IMR-90 (cell line): ENCODE measurements around the gene ADAM12. TPM values are rescaled to one million over a fixed set of nuclear protein-coding genes. Genes with fewer than 3 reads are reported as not detected.

ENCODE experiments used
- ATAC-seq: fragments of 200-7000 bp; cut with Tn5 transposase; 2 replicates; pipeline ENCODE4 v1.9.1; 2020; ENCODE audit warnings: low read depth, mild to moderate bottlenecking, moderate library complexity
- BruUV-seq: library from RNA; stranded (reverse); fragments of 400-500 nt; replicated peaks from 2 replicates; lab custom pipeline; 2021; lab: Mats Ljungman, UMichigan
- CTCF ChIA-PET: fragments of 300-600 bp; formaldehyde crosslinking; extraction: SDS; loops from one replicate; lab custom pipeline; 2021; ENCODE audit warnings: antibody characterized with exemption; lab: Yijun Ruan, JAX
- POLR2A ChIA-PET: fragments of 300-600 bp; sonication (Branson Sonifier 250); formaldehyde crosslinking; loops from one replicate; lab custom pipeline; 2022; ENCODE audit warnings: antibody characterized with exemption; ENCODE audit not compliant: unreplicated experiment; lab: Charles Lee
- DNase-seq: peaks from one replicate; pipeline ENCODE4 v3.0.0; 2013
- H2AFZ ChIP-seq: replicated peaks from 2 replicates; pipeline ENCODE3; 2013; ENCODE audit warnings: low read length, mild to moderate bottlenecking; ENCODE audit not compliant: poor library complexity
- H2AK5ac ChIP-seq: 2 replicates; pipeline ENCODE4 v1.6.1; 2013; ENCODE audit warnings: low read depth, low read length, inconsistent platforms
- H2AK9ac ChIP-seq: replicated peaks from 2 replicates; pipeline ENCODE3; 2013; ENCODE audit warnings: mild to moderate bottlenecking, low read depth, low read length, moderate library complexity; ENCODE audit not compliant: poor library complexity
- H2BK120ac ChIP-seq: 2 replicates; pipeline ENCODE4 v1.6.1; 2013; ENCODE audit warnings: low read depth, low read length, inconsistent platforms
- H2BK15ac ChIP-seq: 3 replicates; pipeline ENCODE4 v1.6.1; 2013; ENCODE audit warnings: low read depth, low read length, inconsistent platforms
- H2BK20ac ChIP-seq: 2 replicates; pipeline ENCODE4 v1.6.1; 2013; ENCODE audit warnings: low read depth, mild to moderate bottlenecking, inconsistent platforms, low read length, moderate library complexity
- H2BK5ac ChIP-seq: 2 replicates; pipeline ENCODE4 v1.6.1; 2013; ENCODE audit warnings: mild to moderate bottlenecking, low read depth, low read length, inconsistent platforms; ENCODE audit not compliant: poor library complexity, severe bottlenecking
- H3K14ac ChIP-seq: replicated peaks from 2 replicates; pipeline ENCODE4 v1.6.1; 2013; ENCODE audit warnings: low read depth, low read length, inconsistent platforms
- H3K18ac ChIP-seq: 2 replicates; pipeline ENCODE4 v1.6.1; 2013; ENCODE audit warnings: low read depth, low read length, control low read depth
- H3K23ac ChIP-seq: 2 replicates; pipeline ENCODE4 v1.6.1; 2013; ENCODE audit warnings: low read depth, low read length, inconsistent platforms
- H3K27ac ChIP-seq: 2 replicates; pipeline ENCODE4 v1.5.1; 2013; ENCODE audit warnings: mild to moderate bottlenecking, control low read depth, low read length; ENCODE audit not compliant: insufficient read depth
- H3K27me3 ChIP-seq: 2 replicates; pipeline ENCODE4 v1.6.1; 2013; ENCODE audit warnings: low read length; ENCODE audit not compliant: control insufficient read depth, insufficient read depth
- H3K36me3 ChIP-seq: 2 replicates; pipeline ENCODE4 v1.6.1; 2013; ENCODE audit warnings: low read length, mixed read lengths; ENCODE audit not compliant: control insufficient read depth, insufficient read depth
- H3K4ac ChIP-seq: 2 replicates; pipeline ENCODE4 v1.6.1; 2013; ENCODE audit warnings: low read depth, low read length, inconsistent platforms
- H3K4me1 ChIP-seq: 2 replicates; pipeline ENCODE4 v1.6.1; 2013; ENCODE audit warnings: low read length, mixed read lengths; ENCODE audit not compliant: control insufficient read depth, insufficient read depth
- H3K4me2 ChIP-seq: 2 replicates; pipeline ENCODE4 v1.6.1; 2013; ENCODE audit warnings: low read depth, mild to moderate bottlenecking, control low read depth, low read length, moderate library complexity
- H3K4me3 ChIP-seq: 2 replicates; pipeline ENCODE4 v1.5.1; 2013; ENCODE audit warnings: low read depth, mild to moderate bottlenecking, control low read depth, low read length, moderate library complexity; ENCODE audit not compliant: insufficient read depth
- H3K56ac ChIP-seq: 2 replicates; pipeline ENCODE4 v1.6.1; 2013; ENCODE audit warnings: low read length, inconsistent platforms; ENCODE audit not compliant: insufficient read depth; ENCODE audit errors: extremely low read depth
- H3K79me1 ChIP-seq, 2 experiments: 2 replicates each; pipeline ENCODE4 v1.6.1; 2013; ENCODE audit warnings: low read length in 2 of 2, inconsistent platforms in 1 of 2, low read depth in 1 of 2
- H3K9ac ChIP-seq: 2 replicates; pipeline ENCODE4 v1.6.1; 2013; ENCODE audit warnings: low read depth, low read length, control low read depth
- H3K9me1 ChIP-seq: 2 replicates; pipeline ENCODE4 v1.6.1; 2013; ENCODE audit warnings: low read length, inconsistent platforms; ENCODE audit not compliant: insufficient read depth
- H3K9me3 ChIP-seq: 2 replicates; pipeline ENCODE4 v1.6.1; 2013; ENCODE audit warnings: low read length; ENCODE audit not compliant: control insufficient read depth, insufficient read depth
- H4K20me1 ChIP-seq: 2 replicates; pipeline ENCODE4 v1.6.1; 2013; ENCODE audit warnings: low read length, inconsistent platforms; ENCODE audit not compliant: insufficient read depth
- H4K5ac ChIP-seq: 2 replicates; pipeline ENCODE4 v1.6.1; 2013; ENCODE audit warnings: mild to moderate bottlenecking, low read depth, low read length, control low read depth
- H4K8ac ChIP-seq, 2 experiments: 2 replicates each; pipeline ENCODE4 v1.6.1; 2013; ENCODE audit warnings: low read depth in 2 of 2, low read length in 2 of 2, control low read depth in 1 of 2, inconsistent platforms in 1 of 2
- H4K91ac ChIP-seq: 2 replicates; pipeline ENCODE4 v1.6.1; 2013; ENCODE audit warnings: low read depth, low read length, inconsistent platforms; ENCODE audit not compliant: insufficient read depth
- CHD1 ChIP-seq: IDR thresholded peaks from 2 replicates; pipeline ENCODE4 v1.6.1; 2012; ENCODE audit warnings: low read depth, low read length, improper control_type of control experiment
- MAFK ChIP-seq: IDR thresholded peaks from 2 replicates; pipeline ENCODE4 v1.6.1; 2012; ENCODE audit warnings: low read depth, low read length, improper control_type of control experiment
- WGBS, 2 experiments: methylation state at CpG; one replicate each; pipeline versions ENCODE4 v1.1.5 to v1.1.7; 2013; ENCODE audit warnings: missing lambda C conversion rate in 2 of 2; ENCODE audit not compliant: insufficient read length in 1 of 2; ENCODE audit errors: extremely low coverage in 2 of 2; 5-methylcytosine and 5-hydroxymethylcytosine counted together
- dilution Hi-C: fragments of 300-500 bp; cut with HindIII; formaldehyde crosslinking; loops from one replicate; pipeline ENCODE4 v1.14.3; 2018; ENCODE audit warnings: low sequenced_read_pairs; ENCODE audit not compliant: unreplicated experiment
- in situ Hi-C: fragments of 300-500 bp; cut with MboI; formaldehyde crosslinking; loops from 3 replicates; pipeline ENCODE4 v1.14.3; 2019; ENCODE audit warnings: low sequenced_read_pairs, inconsistent platforms, mixed read lengths
- intact Hi-C: fragments of 100-400 bp; cut with micrococcal nuclease; formaldehyde crosslinking; loops from 2 replicates; pipeline ENCODE4 v1.10.0; 2022
- polyA plus RNA-seq, 3 experiments: library from polyadenylated mRNA; depleted of rRNA; stranded (reverse); fragments of >200 nt; gene quantifications; 2 replicates each; pipeline ENCODE4 v1.2.3, GENCODE V29; 2012; ENCODE audit warnings: low replicate concordance in 1 of 3
- total RNA-seq: library from RNA; depleted of rRNA; stranded (reverse); fragments of >200 nt; gene quantifications from 2 replicates; pipeline ENCODE4 v1.2.3, GENCODE V29; 2012
- TF ChIP-seq, protein P1 (sequence below): fragments of 150-350 bp; IDR thresholded peaks from 2 replicates; pipeline ENCODE4 v1.6.1; 2016; ENCODE audit warnings: low read depth, mild to moderate bottlenecking, low read length, moderate library complexity, borderline replicate concordance

ADAM12 gene
- total and polyA plus RNA-seq, 2 of the 4 experiments (the other 2 are of a cell fraction) = 9.6 to 10.2 TPM

DNA sequence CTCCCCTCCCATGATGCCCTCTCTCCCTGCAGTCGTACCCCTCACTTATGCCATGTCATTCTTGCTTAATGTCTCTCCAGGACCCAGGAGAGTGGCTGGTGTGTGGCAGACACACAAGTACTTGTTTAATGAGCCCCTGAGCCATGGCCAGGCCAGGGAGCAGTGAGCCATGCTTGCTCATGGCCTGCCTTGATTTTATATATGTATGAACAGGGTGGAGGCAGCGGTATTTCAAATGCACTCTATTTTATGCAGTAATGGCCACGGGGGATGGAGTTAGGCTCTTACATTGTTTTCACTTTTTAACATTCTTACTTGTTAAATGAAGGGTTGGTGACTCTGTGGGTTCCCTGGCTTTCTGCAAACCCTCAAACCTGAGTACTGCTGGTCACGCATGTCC, 347.2 kb downstream of the ADAM12 start:
- H2BK5ac ChIP-seq = no peak overlapping the region
- BruUV-seq = no TSS peak
- DNase-seq (no peak), ATAC-seq (no peak)
- POLR2A ChIA-PET = no interaction called here
- dilution Hi-C loops = no loop called here
- H3K18ac ChIP-seq = no peak overlapping the region
- H3K27me3 ChIP-seq = no peaks in the 10 kb centered on the region
- H4K20me1 ChIP-seq = no peaks in the 10 kb centered on the region
- H3K9ac ChIP-seq = no peak overlapping the region
- H4K91ac ChIP-seq = no peak overlapping the region
- no peak overlapping the region for H4K5ac ChIP-seq
- H3K4ac ChIP-seq = no peak overlapping the region
- no peak overlapping the region for H3K56ac ChIP-seq
- TF ChIP-seq, protein P1, sequence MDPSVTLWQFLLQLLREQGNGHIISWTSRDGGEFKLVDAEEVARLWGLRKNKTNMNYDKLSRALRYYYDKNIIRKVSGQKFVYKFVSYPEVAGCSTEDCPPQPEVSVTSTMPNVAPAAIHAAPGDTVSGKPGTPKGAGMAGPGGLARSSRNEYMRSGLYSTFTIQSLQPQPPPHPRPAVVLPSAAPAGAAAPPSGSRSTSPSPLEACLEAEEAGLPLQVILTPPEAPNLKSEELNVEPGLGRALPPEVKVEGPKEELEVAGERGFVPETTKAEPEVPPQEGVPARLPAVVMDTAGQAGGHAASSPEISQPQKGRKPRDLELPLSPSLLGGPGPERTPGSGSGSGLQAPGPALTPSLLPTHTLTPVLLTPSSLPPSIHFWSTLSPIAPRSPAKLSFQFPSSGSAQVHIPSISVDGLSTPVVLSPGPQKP = no peak
- TF ChIP-seq CHD1 = no peak
- no peak for TF ChIP-seq MAFK
- no peak overlapping the region for H2BK120ac ChIP-seq
- no peak overlapping the region for H3K23ac ChIP-seq
- no peak overlapping the region for H2BK15ac ChIP-seq
- H3K4me1 ChIP-seq = 0 out of 2 replicates have a peak, but pooled peaks cover 3% of the 10 kb centered on the region
- no peak overlapping the region for H2AK9ac ChIP-seq
- intact Hi-C loops = no loop called here
- H2BK20ac ChIP-seq = no peak overlapping the region
- H3K4me2 ChIP-seq = no peak overlapping the region
- H2AK5ac ChIP-seq = no peak overlapping the region
- no peaks in the 10 kb centered on the region for H3K36me3 ChIP-seq
- no peak overlapping the region for H3K27ac ChIP-seq
- H3K14ac ChIP-seq = no peak overlapping the region
- in situ Hi-C loops = no loop called here
- H3K4me3 ChIP-seq = no peak overlapping the region
- no peak overlapping the region for H4K8ac ChIP-seq
- no peak overlapping the region for H2AFZ ChIP-seq
- no peaks in the 10 kb centered on the region; the same call in 1 of the 2 replicates for H3K9me3 ChIP-seq
- CTCF ChIA-PET = interaction anchor here (1.1 kb wide), 1 partner anchor 18 kb away, joined by 3 read pairs; no protein-coding TSS in a partner anchor
- no CpG with 5 or more reads among the region's 4 CpGs for WGBS, 2 experiments
- no peaks in the 10 kb centered on the region for H3K9me1 ChIP-seq
- no peaks in the 10 kb centered on the region for H3K79me1 ChIP-seq
